ENCODE results near the gene CYP27A1. TPM values are rescaled to one million over a fixed set of nuclear protein-coding genes. Genes with fewer than 3 reads are reported as not detected.

Gene CYP27A1
- total and polyA plus RNA-seq, 9 of the 15 experiments (the other 6 are each of a cell fraction or from before 2014, with no cell fraction given), result 0.20 TPM; not detected in 8

DNA sequence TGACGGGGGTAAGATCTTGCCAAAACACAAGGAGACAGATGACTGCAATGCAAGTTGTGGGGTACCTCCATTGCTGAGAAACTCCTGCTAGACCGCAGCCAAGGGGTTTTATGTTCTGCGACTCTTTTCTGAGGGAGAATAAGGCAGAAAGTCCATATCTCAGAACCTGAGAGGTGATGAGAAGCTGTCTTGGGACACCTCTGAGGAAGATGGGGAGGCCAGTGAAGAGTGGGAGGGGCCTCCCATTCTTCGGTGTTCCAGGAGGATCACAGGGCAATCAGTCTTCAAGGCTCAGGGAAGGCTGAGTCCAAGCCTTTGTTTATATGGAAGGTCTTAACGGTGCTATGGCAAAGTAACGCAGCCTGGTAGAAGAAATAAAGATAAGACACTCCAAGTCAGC lies 18.0 kb downstream of the CYP27A1 start:
- no peaks in the 10 kb centered on the region for H4K20me1 ChIP-seq (replicated peaks; ENCODE audit: control insufficient read depth, insufficient read depth, low read length)
- no TSS peak for BruUV-seq (replicated peaks)
- no peak overlapping the region for H3K4me3 ChIP-seq
- TF ChIP-seq, protein P1, sequence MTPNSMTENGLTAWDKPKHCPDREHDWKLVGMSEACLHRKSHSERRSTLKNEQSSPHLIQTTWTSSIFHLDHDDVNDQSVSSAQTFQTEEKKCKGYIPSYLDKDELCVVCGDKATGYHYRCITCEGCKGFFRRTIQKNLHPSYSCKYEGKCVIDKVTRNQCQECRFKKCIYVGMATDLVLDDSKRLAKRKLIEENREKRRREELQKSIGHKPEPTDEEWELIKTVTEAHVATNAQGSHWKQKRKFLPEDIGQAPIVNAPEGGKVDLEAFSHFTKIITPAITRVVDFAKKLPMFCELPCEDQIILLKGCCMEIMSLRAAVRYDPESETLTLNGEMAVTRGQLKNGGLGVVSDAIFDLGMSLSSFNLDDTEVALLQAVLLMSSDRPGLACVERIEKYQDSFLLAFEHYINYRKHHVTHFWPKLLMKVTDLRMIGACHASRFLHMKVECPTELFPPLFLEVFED (CRISPR knock-in tag; conservative IDR thresholded peaks at IDR 0.05), result no peak
- TF ChIP-seq ETV6 (IDR thresholded peaks at IDR 0.05; ENCODE audit: borderline replicate concordance in 1 of 2, low read depth in 2 of 2, low read length in 1 of 2) (no peak), ETV6 (CRISPR knock-in tag; IDR thresholded peaks at IDR 0.05; ENCODE audit: borderline replicate concordance) (no peak), SMAD3 (CRISPR knock-in tag; conservative IDR thresholded peaks at IDR 0.05) (no peak), HDGF (IDR thresholded peaks at IDR 0.05) (no peak), CBX3 (IDR thresholded peaks at IDR 0.05; ENCODE audit: borderline replicate concordance in 1 of 2, low read length in 2 of 2) (no peak), SMARCA5 (IDR thresholded peaks at IDR 0.05) (no peak), ZNF224 (CRISPR knock-in tag; IDR thresholded peaks at IDR 0.05) (no peak), NELFE (IDR thresholded peaks at IDR 0.05; ENCODE audit: insufficient read depth, insufficient read length) (no peak), TGIF2 (CRISPR knock-in tag; IDR thresholded peaks at IDR 0.05) (no peak), TEAD4 (IDR thresholded peaks at IDR 0.05; ENCODE audit: low read length) (no peak), TEAD4 (CRISPR knock-in tag; IDR thresholded peaks at IDR 0.05; ENCODE audit: borderline replicate concordance) (no peak)
- TF ChIP-seq, protein P2, sequence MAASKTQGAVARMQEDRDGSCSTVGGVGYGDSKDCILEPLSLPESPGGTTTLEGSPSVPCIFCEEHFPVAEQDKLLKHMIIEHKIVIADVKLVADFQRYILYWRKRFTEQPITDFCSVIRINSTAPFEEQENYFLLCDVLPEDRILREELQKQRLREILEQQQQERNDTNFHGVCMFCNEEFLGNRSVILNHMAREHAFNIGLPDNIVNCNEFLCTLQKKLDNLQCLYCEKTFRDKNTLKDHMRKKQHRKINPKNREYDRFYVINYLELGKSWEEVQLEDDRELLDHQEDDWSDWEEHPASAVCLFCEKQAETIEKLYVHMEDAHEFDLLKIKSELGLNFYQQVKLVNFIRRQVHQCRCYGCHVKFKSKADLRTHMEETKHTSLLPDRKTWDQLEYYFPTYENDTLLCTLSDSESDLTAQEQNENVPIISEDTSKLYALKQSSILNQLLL (CRISPR knock-in tag; IDR thresholded peaks at IDR 0.05; ENCODE audit: borderline replicate concordance), result no peak
- TF ChIP-seq, protein P3, sequence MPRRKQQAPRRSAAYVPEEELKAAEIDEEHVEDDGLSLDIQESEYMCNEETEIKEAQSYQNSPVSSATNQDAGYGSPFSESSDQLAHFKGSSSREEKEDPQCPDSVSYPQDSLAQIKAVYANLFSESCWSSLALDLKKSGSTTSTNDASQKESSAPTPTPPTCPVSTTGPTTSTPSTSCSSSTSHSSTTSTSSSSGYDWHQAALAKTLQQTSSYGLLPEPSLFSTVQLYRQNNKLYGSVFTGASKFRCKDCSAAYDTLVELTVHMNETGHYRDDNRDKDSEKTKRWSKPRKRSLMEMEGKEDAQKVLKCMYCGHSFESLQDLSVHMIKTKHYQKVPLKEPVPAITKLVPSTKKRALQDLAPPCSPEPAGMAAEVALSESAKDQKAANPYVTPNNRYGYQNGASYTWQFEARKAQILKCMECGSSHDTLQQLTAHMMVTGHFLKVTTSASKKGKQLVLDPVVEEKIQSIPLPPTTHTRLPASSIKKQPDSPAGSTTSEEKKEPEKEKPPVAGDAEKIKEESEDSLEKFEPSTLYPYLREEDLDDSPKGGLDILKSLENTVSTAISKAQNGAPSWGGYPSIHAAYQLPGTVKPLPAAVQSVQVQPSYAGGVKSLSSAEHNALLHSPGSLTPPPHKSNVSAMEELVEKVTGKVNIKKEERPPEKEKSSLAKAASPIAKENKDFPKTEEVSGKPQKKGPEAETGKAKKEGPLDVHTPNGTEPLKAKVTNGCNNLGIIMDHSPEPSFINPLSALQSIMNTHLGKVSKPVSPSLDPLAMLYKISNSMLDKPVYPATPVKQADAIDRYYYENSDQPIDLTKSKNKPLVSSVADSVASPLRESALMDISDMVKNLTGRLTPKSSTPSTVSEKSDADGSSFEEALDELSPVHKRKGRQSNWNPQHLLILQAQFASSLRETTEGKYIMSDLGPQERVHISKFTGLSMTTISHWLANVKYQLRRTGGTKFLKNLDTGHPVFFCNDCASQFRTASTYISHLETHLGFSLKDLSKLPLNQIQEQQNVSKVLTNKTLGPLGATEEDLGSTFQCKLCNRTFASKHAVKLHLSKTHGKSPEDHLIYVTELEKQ (CRISPR knock-in tag; IDR thresholded peaks at IDR 0.05), result no peak
- TF ChIP-seq, protein P4, sequence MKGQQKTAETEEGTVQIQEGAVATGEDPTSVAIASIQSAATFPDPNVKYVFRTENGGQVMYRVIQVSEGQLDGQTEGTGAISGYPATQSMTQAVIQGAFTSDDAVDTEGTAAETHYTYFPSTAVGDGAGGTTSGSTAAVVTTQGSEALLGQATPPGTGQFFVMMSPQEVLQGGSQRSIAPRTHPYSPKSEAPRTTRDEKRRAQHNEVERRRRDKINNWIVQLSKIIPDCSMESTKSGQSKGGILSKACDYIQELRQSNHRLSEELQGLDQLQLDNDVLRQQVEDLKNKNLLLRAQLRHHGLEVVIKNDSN (CRISPR knock-in tag; IDR thresholded peaks at IDR 0.05), result no peak
- H3K4me1 ChIP-seq (replicated peaks in 1 of 2; ENCODE audit: control insufficient read depth in 2 of 2, insufficient read depth in 2 of 2, low read length in 2 of 2), result peaks cover 0 to 8% of the 10 kb centered on the region in 2 experiments; a peak in 4 of 5 replicates
- intact Hi-C loops (cut with micrococcal nuclease), result no loop called here
- 10% methylated on average over 6 of the region's 6 CpGs for whole genome bisulfite sequencing (ENCODE audit: insufficient coverage, low coverage, missing lambda C conversion rate)
- no peaks in the 10 kb centered on the region for H3K36me3 ChIP-seq (ENCODE audit: control insufficient read depth, insufficient read depth, low read length)
- ChIA-PET POLR2A (no interaction called here), CTCF (ENCODE audit: low intra/inter-chr PET ratio) (no interaction called here)
- H3K4me2 ChIP-seq (ENCODE audit: insufficient read depth, low read length), result no peak overlapping the region
- DNase-seq (ENCODE audit: extremely low read depth in 1 of 4, low spot score in 3 of 4) (no peak), ATAC-seq (no peak), FAIRE-seq (no peak)
- H2AFZ ChIP-seq (ENCODE audit: low read depth, low read length), result no peak overlapping the region
- peaks cover 0 to 5% of the 10 kb centered on the region in 2 experiments; a peak in 1 of 5 replicates for H3K27me3 ChIP-seq (ENCODE audit: control insufficient read depth in 2 of 2, insufficient read depth in 2 of 2, low read length in 2 of 2)
- no peak overlapping the region for H3K27ac ChIP-seq (ENCODE audit: extremely low read depth, low read depth, low read length)
- no peak overlapping the region for H3K9ac ChIP-seq (ENCODE audit: insufficient read depth in 1 of 2, low read depth in 2 of 2, low read length in 2 of 2)
- 0 out of 2 replicates have a peak, but pooled peaks cover 2% of the 10 kb centered on the region for H3K9me3 ChIP-seq (replicated peaks; ENCODE audit: control insufficient read depth, insufficient read depth, low read depth, low read length)
- in situ Hi-C loops (cut with MboI), result no loop called here
- no peaks in the 10 kb centered on the region for H3K79me2 ChIP-seq (ENCODE audit: control insufficient read depth, insufficient read depth, low read length)
- H3K9me1 ChIP-seq (ENCODE audit: control insufficient read depth, insufficient read depth, low read length), result no peaks in the 10 kb centered on the region

Measured in K562 (cell line).